Measurements from ENCODE around the gene MYO1E.
"Not testable (repeated sequence)": the region's sequence is repeated elsewhere in the genome, so short reads cannot be mapped to it uniquely, and the experiment has no call there.

The MYO1E gene

DNA sequence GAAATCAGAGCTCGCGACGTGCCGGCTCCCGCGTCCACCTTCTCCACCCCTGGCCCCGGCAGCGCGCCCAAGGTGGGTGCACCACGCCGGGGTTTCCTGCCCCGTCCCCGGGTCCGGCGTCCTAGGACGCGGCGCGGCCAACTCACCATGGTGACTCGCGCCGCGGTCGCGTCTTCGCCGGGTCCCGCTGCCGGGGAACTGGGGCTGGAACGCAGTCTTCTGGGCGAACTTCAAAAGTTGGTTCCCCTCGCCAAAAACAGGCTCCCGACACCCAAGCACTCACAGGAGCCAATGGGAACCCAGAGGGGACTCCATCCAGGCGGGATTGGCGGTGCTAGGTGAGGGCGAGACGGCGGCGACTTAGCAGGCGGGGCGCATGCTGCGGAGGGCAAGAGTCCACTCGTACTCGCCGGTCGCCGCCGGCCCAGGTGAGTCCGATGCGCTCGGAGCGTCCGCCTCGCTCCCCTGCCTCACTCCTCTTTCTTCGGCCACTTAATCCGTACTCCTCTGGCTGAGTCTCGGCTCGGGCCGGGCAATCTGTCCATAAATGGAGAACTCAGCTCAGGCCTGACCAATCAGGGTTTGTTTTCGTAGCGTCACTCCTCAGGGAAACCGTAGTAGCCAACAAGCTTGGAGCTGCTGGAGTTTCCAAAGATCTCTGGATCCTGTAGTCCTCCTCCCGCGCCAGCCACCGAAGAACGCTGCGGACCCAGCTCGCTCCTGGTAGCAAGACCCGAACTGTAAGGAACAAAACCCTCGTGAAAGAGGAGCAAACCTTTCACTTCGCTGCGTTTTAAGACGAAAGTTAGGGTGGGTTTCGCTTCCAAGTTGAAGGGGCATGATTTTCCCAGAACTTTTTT is at the start of gene MYO1E:
Gene MYO1E, minus strand, starts transcription at position 520 of the 860 bp plus-strand sequence. Its CDS starts 371 bp downstream, at position 149.
- peak; percentile 98 for DNase-seq (ENCODE audit: low spot score)

DNA sequence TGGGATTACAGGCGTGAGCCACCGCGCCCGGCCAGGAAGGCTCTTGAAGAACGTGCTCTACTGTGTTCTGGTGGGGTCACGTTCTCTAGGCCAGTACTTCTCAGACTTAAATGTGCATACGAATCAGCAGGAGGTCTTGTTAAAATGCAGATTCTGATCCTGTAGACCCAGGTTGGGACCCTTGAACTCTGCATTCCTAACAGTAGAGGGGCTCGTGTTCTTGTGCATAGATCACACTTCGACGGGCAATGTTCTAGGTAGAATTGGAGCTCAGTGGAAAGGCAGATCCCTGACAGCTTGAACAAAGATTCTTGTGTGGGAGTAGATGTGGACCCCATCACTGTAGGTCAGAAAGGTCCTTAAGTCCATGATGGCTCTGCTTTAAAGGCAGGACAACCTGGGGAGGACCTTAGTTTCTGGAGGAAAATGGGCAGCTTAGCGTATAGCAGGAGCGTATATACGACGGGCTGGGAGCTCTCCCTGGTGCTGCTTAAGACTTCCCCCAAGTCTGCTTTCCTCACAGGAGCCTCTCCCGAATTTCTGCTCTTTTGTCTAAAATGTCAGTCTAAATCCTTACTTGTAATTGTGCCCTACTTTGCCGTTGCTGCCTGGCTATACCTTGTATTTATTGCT is 48.4 kb upstream of the MYO1E start:
- peak; percentile 22 for DNase-seq (ENCODE audit: low spot score)

DNA sequence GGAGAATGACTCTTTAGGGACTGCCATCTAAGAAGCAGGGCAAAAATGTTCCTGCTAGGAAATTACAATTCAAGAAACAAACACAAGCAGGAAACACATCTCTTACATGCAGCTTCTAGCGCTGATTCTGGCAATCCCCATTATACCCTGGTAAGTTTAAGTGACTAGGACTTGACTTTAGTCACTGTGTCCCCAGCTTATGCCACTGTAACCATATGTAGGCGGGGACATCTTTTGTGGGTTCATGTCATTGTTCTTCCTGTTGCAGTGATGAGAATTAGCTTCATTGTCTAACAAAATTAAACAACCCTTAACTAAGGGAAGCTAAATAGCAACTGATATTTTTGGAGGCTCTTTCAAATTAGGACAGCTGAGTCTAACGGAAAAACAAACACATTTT is 47.4 kb upstream of the MYO1E start:
- DNase-seq (ENCODE audit: low spot score): no peak

DNA sequence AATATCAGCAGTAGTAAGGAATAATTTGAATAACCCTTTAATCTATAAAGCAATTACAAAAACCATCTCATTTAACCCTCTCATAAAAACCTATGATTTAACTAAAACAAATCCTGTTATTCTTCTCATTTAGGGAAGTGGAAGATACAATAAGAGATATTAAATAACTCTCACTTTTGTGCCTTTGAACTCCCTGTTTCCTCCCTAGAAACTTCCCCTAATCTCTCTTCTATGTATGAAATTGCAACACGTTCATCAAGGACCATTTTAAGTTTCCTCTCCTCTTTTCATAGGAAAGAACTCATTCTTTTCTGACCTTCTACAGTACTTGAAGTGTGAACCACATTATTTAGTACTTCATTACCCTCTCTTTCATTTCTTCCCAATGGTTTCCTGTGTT is 46.5 kb upstream of the MYO1E start:
- no peak for DNase-seq (ENCODE audit: low spot score)

DNA sequence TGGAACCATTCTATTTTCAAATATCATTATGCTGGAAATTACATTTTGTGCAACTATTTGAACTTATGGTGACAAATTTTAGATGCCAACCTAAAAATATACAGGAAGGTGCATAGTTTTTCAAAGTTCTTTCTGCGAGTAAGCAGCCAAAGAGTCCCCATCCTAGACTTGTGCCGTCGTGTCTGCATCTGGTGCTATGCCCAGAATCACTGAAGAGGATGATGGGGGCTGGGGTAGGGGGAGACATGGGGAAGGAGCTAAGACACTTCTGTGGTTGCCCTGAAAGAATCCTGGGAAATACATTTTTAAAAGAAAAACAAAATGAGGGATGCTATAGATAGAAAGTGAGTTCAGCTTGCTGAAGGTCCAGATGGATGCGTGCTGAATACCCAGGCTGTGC is 44.1 kb upstream of the MYO1E start:
- DNase-seq (ENCODE audit: low spot score): no peak

DNA sequence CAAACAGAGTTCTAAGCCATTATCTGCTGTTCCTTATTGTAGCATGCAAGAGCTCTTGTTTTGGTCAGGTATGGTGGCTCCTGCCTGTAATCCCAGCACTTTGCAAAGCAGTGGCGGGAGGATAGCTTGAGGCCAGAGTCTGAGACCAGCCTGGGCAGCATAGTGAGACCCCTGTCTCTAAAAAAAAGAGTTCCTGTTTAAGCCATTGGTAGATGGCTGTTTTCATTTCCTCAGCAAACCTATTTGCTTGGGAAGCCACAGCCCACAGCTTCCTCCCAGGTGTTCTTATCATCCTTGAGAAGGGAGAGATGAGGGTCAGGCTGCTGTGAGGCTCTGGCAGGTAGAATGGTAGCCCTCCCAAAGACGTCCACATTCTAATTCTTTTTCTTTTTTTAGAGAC is 40.9 kb upstream of the MYO1E start:
- DNase-seq (ENCODE audit: low spot score): no peak

DNA sequence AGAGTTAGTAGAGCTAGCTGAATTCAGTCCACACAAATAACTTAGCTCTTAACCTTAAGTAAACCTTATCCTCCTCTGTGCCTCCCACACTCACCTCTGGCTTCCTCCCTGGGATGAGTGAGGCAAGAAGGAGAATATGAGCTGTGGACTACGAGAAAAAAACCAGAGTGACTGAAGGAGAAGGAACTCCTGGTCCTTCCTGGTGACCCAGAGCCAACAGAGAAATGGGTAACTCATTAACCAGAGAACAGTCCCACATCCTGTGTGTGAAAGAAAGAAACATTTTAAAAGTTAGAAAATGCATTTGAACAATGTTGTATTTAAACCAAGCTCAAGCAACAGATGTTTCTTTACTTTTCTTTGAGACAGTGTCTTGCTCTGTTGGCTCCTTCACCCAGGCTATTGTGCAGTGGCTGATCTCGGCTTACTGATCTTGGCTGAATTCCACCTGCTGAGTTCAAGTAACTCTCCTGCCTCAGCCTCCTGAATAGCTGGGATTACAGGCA is 37.8 kb upstream of the MYO1E start:
- DNase-seq (ENCODE audit: low spot score): no peak

DNA sequence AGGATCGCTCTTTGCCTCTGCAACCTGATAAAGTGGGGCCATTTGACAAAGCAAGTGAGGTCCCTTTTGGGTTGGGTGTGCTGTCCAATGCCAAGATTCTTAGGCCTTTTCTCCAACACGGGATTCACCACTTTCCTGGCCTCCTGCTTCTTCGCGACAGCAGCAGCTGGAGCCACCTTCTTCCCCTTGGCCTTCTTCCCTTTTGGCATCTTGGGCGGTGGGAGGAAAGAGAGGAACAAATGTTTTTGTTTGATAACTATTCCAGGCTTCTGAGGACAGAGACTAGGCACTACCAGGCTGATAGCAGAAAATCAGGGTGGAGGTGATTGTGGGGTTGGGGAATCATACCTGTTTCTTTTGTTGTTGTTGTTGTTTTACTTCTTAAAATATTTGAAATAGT is 35.3 kb upstream of the MYO1E start:
- DNase-seq (ENCODE audit: low spot score): no peak

DNA sequence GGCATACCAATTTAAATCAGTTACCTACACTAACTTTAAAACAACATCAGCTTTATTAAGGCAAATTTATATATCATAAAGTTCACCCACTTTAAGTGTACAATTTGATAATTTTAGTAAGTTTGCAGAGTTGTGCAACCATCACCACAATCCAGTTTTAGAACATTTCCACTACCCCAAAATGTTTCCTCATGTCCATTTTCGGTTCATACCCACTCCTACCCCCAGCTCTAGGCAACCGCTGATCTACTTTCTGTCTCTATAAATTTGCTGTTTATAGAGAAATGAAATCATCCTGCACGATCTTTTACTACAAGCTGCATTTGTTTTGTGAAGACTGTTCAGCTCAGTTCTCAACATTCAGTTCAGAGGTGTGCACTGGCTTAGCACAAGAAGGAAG is 33.8 kb upstream of the MYO1E start:
- DNase-seq (ENCODE audit: low spot score): no peak

DNA sequence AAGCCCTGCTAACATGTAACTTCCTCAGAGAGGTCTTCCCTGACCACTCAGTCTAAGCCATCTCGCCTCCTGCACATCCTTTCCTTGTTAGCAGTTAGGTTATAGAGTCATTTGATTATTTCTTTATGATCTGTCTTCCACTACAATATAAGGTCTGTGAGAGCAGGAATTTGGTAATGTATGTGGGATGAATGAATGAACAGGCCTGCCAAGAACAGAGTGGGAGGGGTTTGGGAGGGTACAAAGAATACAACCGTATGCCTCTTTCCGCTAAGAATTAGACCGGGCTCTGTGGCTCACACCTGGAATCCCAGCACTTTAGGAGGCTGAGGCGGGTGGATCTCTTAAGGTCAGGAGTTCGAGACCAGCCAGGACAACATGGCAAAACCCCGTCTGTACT is 32.4 kb upstream of the MYO1E start:
- no peak for DNase-seq (ENCODE audit: low spot score)

DNA sequence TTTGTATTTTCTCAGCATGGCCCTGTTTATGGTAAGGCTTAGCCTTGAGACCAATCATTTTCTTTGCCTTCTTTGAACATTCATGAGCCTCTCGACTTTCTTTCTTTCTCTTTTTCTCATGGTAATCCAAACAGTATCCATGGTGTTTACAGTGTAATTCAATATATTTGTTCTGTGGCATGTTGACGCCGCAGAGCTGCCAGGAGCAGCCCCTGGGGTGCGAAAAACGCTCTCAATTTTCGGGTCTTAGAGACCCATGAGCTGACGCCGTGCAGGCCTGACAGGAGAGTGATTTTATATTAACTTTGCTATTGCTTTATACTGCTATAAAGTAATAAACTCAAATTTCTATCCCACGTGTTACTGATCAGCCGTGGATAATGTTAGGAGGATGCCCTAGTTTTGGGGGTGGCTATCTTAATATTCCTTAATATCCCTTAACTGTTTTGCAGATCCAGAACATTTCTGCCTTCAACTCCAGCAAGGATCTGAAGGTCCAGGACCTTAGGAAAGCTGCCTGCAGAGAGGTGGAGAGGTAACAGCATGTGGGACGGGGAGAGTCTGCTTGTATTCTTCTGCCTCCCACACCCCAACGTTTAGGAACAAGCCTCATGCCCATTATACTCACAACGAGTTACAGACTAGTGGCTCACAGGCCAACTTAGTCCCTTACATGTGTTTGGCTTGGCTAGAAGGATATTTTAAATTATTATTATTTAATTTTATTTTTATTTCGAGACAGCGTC is 29.3 kb upstream of the MYO1E start:
- DNase-seq (ENCODE audit: low spot score): no peak

DNA sequence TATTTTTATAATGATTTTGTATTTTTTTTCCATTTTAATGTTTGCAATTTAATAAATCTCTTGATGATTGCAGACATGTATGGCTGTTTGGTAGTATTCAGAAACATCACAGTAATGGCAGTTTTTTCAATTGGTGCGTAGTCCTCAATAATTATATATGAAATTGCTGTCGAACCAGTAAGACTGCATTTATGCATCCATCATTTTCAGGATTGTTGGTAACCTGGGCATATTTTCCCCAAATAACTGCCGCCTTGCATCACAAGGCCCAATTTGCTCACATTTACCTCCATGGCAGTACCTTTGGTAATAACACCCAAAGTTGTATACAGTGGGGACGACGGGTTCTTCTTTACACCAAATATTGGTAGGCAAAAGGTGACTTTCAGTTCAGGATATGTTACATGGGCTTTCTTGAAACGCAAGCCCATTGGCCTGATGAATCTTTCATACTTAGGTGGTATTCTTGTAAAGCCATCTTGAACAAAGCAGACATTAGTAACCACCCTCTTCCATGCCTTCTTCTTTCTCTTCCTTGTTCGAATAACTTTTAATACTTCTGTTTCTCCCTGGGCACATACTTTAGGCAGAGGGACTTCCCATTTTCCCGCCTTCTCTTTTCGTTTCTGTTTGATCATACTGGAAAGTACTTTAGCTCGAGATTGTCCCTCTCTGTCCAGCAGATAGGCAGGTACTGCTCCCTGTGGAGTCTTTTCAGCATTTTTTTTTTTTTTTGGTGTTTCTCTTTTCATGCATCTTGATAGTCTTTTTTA is 28.6 kb upstream of the MYO1E start:
- DNase-seq (ENCODE audit: low spot score): not testable (repeated sequence)

DNA sequence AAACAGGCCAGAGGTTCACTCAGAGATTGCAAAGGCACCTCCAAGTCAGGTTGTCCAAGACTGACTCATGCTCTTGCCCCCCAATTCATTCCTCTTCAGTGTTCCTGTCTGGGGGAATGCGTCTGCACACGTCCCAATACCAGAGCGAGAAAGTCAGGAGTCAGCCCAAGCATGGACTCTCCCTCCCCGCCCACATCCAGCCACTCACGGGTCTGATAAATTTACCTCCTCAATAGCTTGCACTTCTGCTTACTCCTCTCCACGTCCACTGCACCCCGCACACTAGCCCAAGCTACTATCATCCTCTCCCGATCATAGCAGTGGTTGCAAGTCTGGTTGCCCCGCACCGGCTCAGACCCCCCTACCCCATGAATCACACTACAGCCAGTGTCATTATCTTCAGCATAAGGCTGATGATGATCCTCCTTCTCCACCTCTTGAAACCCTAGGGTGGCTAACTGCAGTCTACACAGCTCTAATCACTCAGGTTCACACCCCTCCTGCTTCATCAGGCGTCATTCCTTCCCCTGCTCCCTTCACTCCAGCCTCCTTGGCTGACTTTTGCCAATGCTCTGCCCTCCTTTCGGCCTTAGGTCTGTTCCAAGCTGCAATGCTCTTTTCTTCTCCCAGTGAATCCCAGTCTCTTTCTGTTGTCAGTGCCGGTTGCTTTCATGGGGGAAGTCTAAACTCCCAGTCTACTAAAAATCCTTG is 27.6 kb upstream of the MYO1E start:
- DNase-seq (ENCODE audit: low spot score): no peak

DNA sequence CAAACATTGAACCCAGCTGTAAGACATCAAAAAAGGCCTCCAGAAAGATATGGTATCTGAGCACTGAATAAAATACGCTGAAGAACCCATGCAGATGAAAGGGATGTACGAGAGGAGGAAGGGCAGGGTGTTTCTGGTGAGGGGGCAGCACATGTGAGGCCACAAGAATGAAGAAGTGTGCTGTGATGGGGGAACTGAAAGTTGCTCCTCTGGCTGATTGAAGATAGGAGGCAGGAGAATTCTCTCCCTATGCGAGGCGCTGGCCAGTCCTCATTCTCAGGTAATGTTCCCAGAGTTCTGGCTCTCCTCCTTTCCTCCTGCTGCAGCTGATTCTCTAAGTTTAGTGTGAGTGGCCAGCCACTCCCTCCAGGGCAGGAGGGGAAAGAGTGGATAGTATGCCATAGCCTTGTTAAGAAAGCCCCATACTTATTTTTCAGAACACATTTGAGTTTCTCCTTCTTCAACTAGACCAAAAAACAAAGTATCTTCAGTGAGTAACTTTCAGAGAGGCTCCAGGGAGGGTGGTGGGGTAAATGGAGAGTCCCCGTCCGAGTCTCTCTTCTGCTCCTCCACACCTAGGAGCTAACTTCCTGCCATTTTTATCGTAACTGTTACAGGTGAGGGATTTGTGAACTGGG is 26.9 kb upstream of the MYO1E start:
- DNase-seq (ENCODE audit: low spot score): no peak

DNA sequence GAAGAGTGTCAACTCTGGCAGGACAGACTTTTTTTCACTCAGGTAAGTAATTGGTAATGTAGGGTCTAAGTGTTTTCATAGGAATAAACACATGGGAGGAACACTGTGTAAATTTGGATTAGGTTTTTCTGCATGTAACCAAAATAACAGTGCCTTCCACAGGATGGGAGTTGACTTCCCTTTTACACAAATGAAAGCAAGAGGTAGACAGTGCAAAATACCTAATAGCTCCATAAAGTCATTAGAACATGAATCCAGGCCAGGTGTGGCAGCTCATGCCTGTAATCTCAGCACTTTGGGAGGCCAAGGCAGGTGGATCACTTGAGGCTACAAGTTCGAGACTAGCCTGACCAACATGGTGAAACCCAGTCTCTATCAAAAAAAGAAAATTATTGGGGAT is 25.5 kb upstream of the MYO1E start:
- no peak for DNase-seq (ENCODE audit: low spot score)

DNA sequence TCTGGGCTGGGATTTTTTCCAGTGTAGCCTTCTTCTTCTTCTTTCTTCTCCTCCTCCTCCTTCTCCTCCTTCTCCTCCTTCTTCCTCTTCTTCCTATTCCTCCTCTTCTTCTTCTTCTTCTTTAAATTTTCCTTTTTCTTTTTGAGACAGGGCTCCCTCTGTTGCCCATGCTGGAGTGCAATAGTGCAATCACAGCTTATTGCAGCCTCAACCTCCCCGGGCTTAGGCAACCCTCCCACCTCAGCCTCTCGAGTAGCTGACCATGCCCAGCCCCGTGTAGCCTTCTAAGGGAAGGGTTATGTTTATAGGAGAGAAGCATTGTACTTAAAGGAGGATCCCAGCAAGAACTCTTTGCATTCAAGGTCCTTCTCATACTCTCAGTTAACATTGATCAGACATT is 24.0 kb upstream of the MYO1E start:
- no peak for DNase-seq (ENCODE audit: low spot score)

DNA sequence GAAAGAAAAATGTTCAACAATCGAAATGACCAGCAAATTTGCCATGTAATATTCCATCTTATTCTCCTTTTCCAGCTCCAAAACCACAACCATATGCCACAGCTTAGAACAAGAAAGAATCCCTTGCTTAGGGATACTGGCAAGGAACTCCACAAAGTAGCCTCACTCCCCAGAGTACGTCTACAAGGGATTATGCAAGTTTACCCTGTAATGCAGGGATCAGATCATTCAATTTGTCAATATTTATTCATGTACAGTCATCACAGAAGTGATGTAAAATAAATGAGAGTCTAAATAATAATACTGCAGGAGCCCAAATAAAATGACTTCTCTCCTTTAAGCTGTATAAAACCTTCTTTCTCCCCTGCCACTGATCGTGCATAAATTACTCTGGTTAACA is 23.5 kb upstream of the MYO1E start:
- no peak for DNase-seq (ENCODE audit: low spot score)

DNA sequence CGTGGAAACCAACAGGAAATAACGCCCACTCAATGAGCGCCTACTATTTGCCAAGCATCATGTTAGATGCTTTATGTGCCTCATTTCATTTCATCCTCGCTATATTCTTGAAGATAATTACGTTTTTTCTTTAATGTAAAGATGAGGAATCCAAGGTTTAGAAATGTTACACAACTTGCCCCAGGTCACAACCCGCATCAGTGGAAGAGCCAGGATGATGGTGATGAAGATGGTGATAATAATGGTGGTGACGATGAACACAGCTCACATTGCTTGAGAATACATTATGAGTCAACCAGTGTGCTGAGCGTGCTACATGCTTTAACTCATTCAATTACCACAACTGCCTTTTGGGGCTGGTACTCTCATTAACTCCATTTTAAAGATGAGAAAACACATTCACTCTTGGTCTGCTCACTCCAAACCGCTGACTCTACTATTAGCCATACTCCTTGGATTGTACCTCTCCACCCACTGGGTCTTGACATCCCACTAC is 21.5 kb upstream of the MYO1E start:
- no peak for DNase-seq (ENCODE audit: low spot score)

DNA sequence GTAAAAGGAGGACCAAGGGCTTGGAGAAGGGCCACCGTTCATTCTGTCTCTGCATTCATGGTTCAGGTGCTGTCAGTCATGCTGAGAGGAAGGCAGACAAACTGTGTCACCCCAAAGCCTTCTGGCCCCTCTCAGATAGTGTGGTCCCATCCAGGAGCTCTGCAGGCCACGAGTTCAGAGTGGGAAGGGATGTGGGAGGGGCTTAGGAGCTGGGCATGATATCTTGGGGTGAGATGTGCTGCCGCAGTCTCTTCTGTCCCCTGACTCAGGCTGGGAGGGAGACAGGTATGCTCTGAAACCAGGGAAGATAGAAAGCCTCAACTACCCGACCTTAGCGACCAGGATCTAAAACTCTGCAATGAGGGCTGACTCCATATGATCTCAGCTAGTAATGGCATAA is 19.6 kb upstream of the MYO1E start:
- DNase-seq (ENCODE audit: low spot score): no peak

DNA sequence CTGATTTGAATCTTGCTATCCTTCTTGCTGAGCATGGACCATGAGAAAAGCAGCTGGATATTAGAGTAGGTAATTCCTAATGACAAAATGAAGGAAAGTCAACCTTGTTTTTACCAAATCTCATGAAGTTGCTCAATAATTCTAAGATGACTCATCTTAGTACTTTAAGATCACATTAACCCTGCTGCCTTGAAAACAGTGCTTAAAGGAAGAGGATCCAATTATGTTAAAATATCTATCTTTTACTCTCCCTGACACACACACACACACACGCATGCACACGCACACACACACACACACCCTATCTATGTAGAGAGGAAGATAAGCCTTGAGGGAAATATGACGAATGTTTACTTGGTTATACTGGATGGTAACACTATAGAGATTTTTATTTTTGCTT is 16.0 kb upstream of the MYO1E start:
- DNase-seq (ENCODE audit: low spot score): peak; percentile 70

Data from AG08395 (cell line).